H9 (cell line): ENCODE data around the gene HECTD2. TPM values are rescaled to one million over a fixed set of nuclear protein-coding genes. Genes with fewer than 3 reads are reported as not detected.

Experiments
- DNase-seq: peaks from one replicate; pipeline ENCODE4 v3.0.0-alpha.2; 2017
- H2AFZ ChIP-seq: one replicate; pipeline ENCODE4 v1.6.1; 2013; ENCODE audit warnings: mild to moderate bottlenecking, low read length, control low read depth, moderate library complexity
- H2AK5ac ChIP-seq: 2 replicates; pipeline ENCODE4 v1.6.1; 2013; ENCODE audit warnings: low read length, control low read depth, mixed read lengths; ENCODE audit not compliant: insufficient read length
- H2BK120ac ChIP-seq: one replicate; pipeline ENCODE4 v1.6.1; 2013; ENCODE audit warnings: low read depth, mild to moderate bottlenecking, low read length, control low read depth, inconsistent platforms; ENCODE audit not compliant: poor library complexity, severe bottlenecking
- H2BK12ac ChIP-seq: 2 replicates; pipeline ENCODE4 v1.6.1; 2013; ENCODE audit warnings: low read length, control low read depth, mixed read lengths, low read depth; ENCODE audit not compliant: insufficient read length
- H2BK15ac ChIP-seq: 2 replicates; pipeline ENCODE4 v1.6.1; 2013; ENCODE audit warnings: low read depth, low read length, control low read depth
- H2BK20ac ChIP-seq: one replicate; pipeline ENCODE4 v1.6.1; 2013; ENCODE audit warnings: low read depth, mild to moderate bottlenecking, low read length, control low read depth, inconsistent platforms; ENCODE audit not compliant: poor library complexity, severe bottlenecking
- H2BK5ac ChIP-seq: 2 replicates; pipeline ENCODE4 v1.6.1; 2013; ENCODE audit warnings: low read length, control low read depth, mixed read lengths; ENCODE audit not compliant: insufficient read length
- H3K14ac ChIP-seq: 2 replicates; pipeline ENCODE4 v1.6.1; 2013; ENCODE audit warnings: low read length, control low read depth; ENCODE audit not compliant: insufficient read depth
- H3K18ac ChIP-seq: 2 replicates; pipeline ENCODE4 v1.6.1; 2013; ENCODE audit warnings: low read depth, mild to moderate bottlenecking, mixed read lengths, low read length, control low read depth; ENCODE audit not compliant: insufficient read length
- H3K23ac ChIP-seq: 2 replicates; pipeline ENCODE4 v1.6.1; 2013; ENCODE audit warnings: low read length, control low read depth, mixed read lengths, low read depth; ENCODE audit not compliant: insufficient read length
- H3K23me2 ChIP-seq: 2 replicates; pipeline ENCODE4 v1.6.1; 2013; ENCODE audit warnings: low read depth, mild to moderate bottlenecking, mixed read lengths, low read length, control low read depth; ENCODE audit not compliant: insufficient read length, poor library complexity, severe bottlenecking
- H3K27ac ChIP-seq: 2 replicates; pipeline ENCODE4 v1.5.1; 2013; ENCODE audit warnings: low read length, control low read depth, mixed read lengths, low read depth; ENCODE audit not compliant: insufficient read length
- H3K27me3 ChIP-seq: 2 replicates; pipeline ENCODE4 v1.6.1; 2013; ENCODE audit warnings: low read length, control low read depth, inconsistent platforms; ENCODE audit not compliant: insufficient read depth
- H3K4ac ChIP-seq: 2 replicates; pipeline ENCODE4 v1.6.1; 2013; ENCODE audit warnings: low read depth, mild to moderate bottlenecking, control low read depth, inconsistent platforms, low read length, moderate library complexity
- H3K4me1 ChIP-seq: 2 replicates; pipeline ENCODE4 v1.6.1; 2013; ENCODE audit warnings: low read length, control low read depth, inconsistent platforms; ENCODE audit not compliant: insufficient read depth
- H3K4me2 ChIP-seq: 2 replicates; pipeline ENCODE4 v1.6.1; 2013; ENCODE audit warnings: low read length, control low read depth, mixed read lengths; ENCODE audit not compliant: insufficient read length, insufficient read depth
- H3K56ac ChIP-seq: 2 replicates; pipeline ENCODE4 v1.6.1; 2013; ENCODE audit warnings: low read depth, mild to moderate bottlenecking, mixed read lengths, low read length, control low read depth; ENCODE audit not compliant: insufficient read length
- H3K79me1 ChIP-seq: 2 replicates; pipeline ENCODE4 v1.6.1; 2013; ENCODE audit warnings: low read depth, mild to moderate bottlenecking, moderate library complexity, low read length, control low read depth, inconsistent platforms; ENCODE audit not compliant: insufficient read depth, poor library complexity, severe bottlenecking
- H3K79me2 ChIP-seq: 2 replicates; pipeline ENCODE4 v1.6.1; 2013; ENCODE audit warnings: low read length, control low read depth, inconsistent platforms; ENCODE audit not compliant: insufficient read depth
- H3K9ac ChIP-seq: 2 replicates; pipeline ENCODE4 v1.6.1; 2013; ENCODE audit warnings: low read length, control low read depth, mixed read lengths; ENCODE audit not compliant: insufficient read length; ENCODE audit errors: extremely low read depth
- H3K9me3 ChIP-seq: one replicate; pipeline ENCODE4 v1.6.1; 2013; ENCODE audit warnings: low read depth, low read length, inconsistent platforms; ENCODE audit not compliant: control insufficient read depth
- H3T11ph ChIP-seq: one replicate; pipeline ENCODE4 v1.6.1; 2013; ENCODE audit warnings: mild to moderate bottlenecking, low read length, control low read depth, inconsistent platforms
- H4K20me1 ChIP-seq: one replicate; pipeline ENCODE4 v1.6.1; 2013; ENCODE audit not compliant: control insufficient read depth, insufficient read length, insufficient read depth
- H4K5ac ChIP-seq: 2 replicates; pipeline ENCODE4 v1.6.1; 2013; ENCODE audit warnings: low read depth, mild to moderate bottlenecking, mixed read lengths, low read length, control low read depth; ENCODE audit not compliant: insufficient read length
- H4K8ac ChIP-seq: replicated peaks from 2 replicates; pipeline ENCODE4 v1.6.1; 2013; ENCODE audit warnings: low read length, control low read depth, mixed read lengths, low read depth; ENCODE audit not compliant: insufficient read length
- H4K91ac ChIP-seq: 2 replicates; pipeline ENCODE4 v1.6.1; 2013; ENCODE audit warnings: low read depth, mild to moderate bottlenecking, moderate library complexity, mixed read lengths, low read length, control low read depth; ENCODE audit not compliant: insufficient read length
- H3K27ac Mint-ChIP-seq, 3 experiments: 2 replicates in 2 of 3; 3 replicates in 1 of 3; pipeline ENCODE4 v1.8.0; 2020 to 2021; ENCODE audit warnings: mixed read lengths in 3 of 3, mild to moderate bottlenecking in 1 of 3, moderate library complexity in 1 of 3
- H3K27me3 Mint-ChIP-seq: 2 replicates; pipeline ENCODE4 v1.8.0; 2021; ENCODE audit warnings: low read depth, mild to moderate bottlenecking, moderate library complexity, mixed read lengths
- H3K36me3 Mint-ChIP-seq, 3 experiments: 2 replicates in 2 of 3; 3 replicates in 1 of 3; pipeline ENCODE4 v1.8.0; 2020 to 2021; ENCODE audit warnings: low read depth in 3 of 3, mixed read lengths in 3 of 3; ENCODE audit not compliant: insufficient read depth in 1 of 3
- H3K4me1 Mint-ChIP-seq, 2 experiments: 2 replicates each; pipeline ENCODE4 v1.8.0; 2020; ENCODE audit warnings: mixed read lengths in 2 of 2
- H3K4me3 Mint-ChIP-seq, 2 experiments: 2 replicates in 1 of 2; 3 replicates in 1 of 2; pipeline ENCODE4 v1.8.0; 2020 to 2021; ENCODE audit warnings: mild to moderate bottlenecking in 2 of 2, mixed read lengths in 2 of 2, moderate library complexity in 1 of 2
- H3K9me3 Mint-ChIP-seq, 2 experiments: 2 replicates in 1 of 2; 3 replicates in 1 of 2; pipeline ENCODE4 v1.8.0; 2020; ENCODE audit warnings: mild to moderate bottlenecking in 2 of 2, mixed read lengths in 2 of 2, moderate library complexity in 1 of 2
- CTCF ChIP-seq: fragments of 200-600 bp; sonication (generic); conservative IDR thresholded peaks from 3 replicates; pipeline ENCODE4 v1.8.0; 2021; ENCODE audit warnings: antibody characterized with exemption, mild to moderate bottlenecking
- WGBS: extraction: QIAGEN DNeasy Blood & Tissue Kit; methylation state at CpG from one replicate; pipeline ENCODE4 v1.1.7; 2013; ENCODE audit warnings: missing lambda C conversion rate, low lambda C conversion rate, mixed read lengths; ENCODE audit not compliant: insufficient read length; ENCODE audit errors: extremely low coverage; 5-methylcytosine and 5-hydroxymethylcytosine counted together
- total RNA-seq: library from RNA; stranded (reverse); gene quantifications from 2 replicates; pipeline ENCODE4 v1.2.1, GENCODE V29; 2021

HECTD2 gene
- total RNA-seq, 1 experiment from 2014 or later = 13.4 TPM

- Histone ChIP-seq H3K9ac (no peak overlapping the region), H4K8ac (no peak overlapping the region), H3K27me3 (no peaks in the 10 kb centered on the region), H4K91ac (no peak overlapping the region), H2BK20ac (no peak overlapping the region), H3K56ac (no peak overlapping the region), H3K27ac (no peak overlapping the region), H3K4me1 (no peaks in the 10 kb centered on the region), H2BK120ac (no peak overlapping the region), H2BK5ac (no peak overlapping the region), H2BK15ac (no peak overlapping the region), H3K4me2 (no peak overlapping the region), H3T11ph (no peak overlapping the region), H3K23me2 (no peaks in the 10 kb centered on the region), H2AFZ (no peak overlapping the region), H3K79me2 (no peaks in the 10 kb centered on the region), H3K14ac (no peak overlapping the region), H4K20me1 (no peaks in the 10 kb centered on the region), H3K9me3 (peaks cover 7% of the 10 kb centered on the region), H2BK12ac (no peak overlapping the region), H3K79me1 (no peaks in the 10 kb centered on the region), H2AK5ac (no peak overlapping the region), H3K18ac (no peak overlapping the region), H3K23ac (no peak overlapping the region), H4K5ac (no peak overlapping the region), H3K4ac (no peak overlapping the region)
- no CpG with 5 or more reads among the region's 2 CpGs for WGBS
- Mint-ChIP-seq H3K4me1 (no peaks in the 10 kb centered on the region), H3K27me3 (peaks cover 3% of the 10 kb centered on the region), H3K9me3 (peaks cover 9 to 18% of the 10 kb centered on the region in 2 experiments; a peak in 4 of 5 replicates), H3K4me3 (no peak overlapping the region), H3K27ac (no peak overlapping the region), H3K36me3 (peaks cover 2 to 8% (median 4%) of the 10 kb centered on the region in 3 experiments; a peak in 5 of 7 replicates)
- DNase-seq = no peak
- no peak for TF ChIP-seq CTCF
These were observed 126.6 kb downstream of the HECTD2 start for GRCh38 chr10:91536733-91537132.
